IPS DF 4.7 (cell line): ENCODE measurements around the gene USP7.
"Not testable (repeated sequence)": the region's sequence is repeated elsewhere in the genome, so short reads cannot be mapped to it uniquely, and the experiment has no call there.

ENCODE experiments used
- DNase-seq: peaks from one replicate; pipeline ENCODE4 v3.0.0-alpha.2; 2013; ENCODE audit warnings: low spot score; ENCODE audit errors: extremely low read depth

The USP7 gene

GRCh38 chr16:8846401-8846932, 117.2 kb downstream of the USP7 start:
- no peak for DNase-seq

GRCh38 chr16:8845699-8846298, 117.9 kb downstream of the USP7 start:
- DNase-seq, result no peak

GRCh38 chr16:8843296-8843695, 120.4 kb downstream of the USP7 start:
- not testable (repeated sequence) for DNase-seq
